Bronchial smooth muscle cell (primary cell): ENCODE data around the gene PLS1. TPM values are rescaled to one million over a fixed set of nuclear protein-coding genes. Genes with fewer than 3 reads are reported as not detected.

Experiments
- total RNA-seq: library from RNA; depleted of rRNA; stranded (reverse); fragments of >200 nt; gene quantifications from 2 replicates; pipeline ENCODE4 v1.2.1, GENCODE V29; 2014

Gene PLS1
- total RNA-seq = 0.17 and 0.47 TPM in 2 replicates

DNA sequence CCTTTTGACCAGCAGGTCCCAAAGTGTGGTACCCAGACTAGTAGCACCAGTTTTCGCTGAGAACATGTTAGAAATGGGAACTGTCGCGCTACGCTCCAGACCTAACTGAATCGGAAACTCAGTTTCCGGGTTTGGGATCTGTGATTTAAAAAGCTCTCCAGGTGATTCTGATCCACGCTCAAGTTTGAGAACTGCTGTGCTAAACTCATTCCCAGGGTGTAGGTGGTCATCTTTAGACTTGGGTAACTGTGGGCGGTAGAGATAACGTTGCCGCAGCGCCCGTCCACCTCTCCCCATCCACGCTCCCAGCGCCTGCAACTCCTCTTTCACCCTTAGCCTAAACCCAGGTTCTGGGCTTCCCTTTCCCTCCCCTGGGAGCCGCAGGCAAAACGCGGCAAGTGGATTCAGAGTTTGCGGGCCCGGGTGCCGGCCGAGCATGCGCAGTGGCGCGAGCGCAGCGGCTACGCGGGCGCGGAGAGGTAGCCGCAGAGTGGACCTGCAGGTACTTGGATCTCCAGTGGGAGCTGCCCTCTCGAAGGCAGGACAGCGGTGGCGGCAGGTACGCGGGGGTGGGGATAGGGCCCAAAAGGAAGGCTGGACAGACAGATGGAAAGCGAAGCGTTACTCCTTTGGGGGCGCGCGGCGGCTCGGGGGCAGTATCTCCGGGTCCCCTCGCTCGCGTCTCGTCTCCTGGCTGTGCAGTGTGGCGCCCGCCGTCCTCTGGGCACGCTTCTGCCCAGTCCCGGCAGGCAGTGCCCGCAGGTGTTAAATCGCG lies at the start of gene PLS1:
Gene PLS1, plus strand, starts transcription at position 443 of the 775 bp plus-strand sequence. CDS start 67,845 bp downstream, outside the sequence.

DNA sequence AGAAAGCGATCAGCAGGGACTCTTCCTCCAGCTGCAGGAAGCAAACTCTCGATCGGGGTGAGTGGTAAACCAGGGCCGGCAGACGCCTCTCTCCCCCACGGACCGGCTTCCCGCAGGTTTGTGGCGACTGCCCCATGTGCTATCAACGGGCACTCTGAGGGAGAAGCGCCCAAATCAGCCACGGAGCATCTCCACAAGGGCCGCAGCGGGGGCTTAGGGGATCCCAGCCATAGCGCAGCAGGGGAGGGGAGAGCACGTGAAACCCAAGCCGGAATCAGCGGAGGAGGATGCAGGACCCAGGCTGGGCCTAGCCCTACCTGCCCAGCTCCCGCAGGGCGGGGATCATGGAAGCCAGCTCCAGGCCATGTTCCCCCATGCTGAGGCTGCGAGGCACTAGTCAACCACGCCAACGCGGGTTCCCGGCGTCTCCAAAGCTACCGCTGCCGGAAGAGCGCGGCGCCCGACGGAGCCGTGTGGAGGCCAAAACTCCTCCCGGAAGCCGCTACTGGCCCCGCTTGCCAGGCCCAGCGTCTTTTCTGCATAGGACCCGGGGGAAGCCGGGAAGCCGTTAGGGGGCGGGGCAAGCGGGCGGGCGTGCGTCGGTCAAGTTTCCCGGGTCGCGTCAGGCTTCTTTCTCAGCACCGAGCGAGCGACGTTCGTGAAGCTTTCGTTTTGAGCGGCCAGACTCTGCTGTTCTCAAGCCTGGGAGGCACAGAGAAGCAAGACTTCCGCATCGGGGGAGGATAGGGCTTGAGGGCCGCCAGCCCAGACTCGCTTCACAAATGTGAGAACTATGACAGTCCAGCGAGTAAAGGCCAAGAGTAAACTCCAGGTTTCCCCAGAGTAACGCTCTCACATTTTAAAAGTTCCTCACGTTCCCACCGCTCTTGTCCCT lies 17.6 kb upstream of the PLS1 start, which contains the start of gene ATR:
Gene ATR, minus strand, starts transcription at position 405 of the 895 bp plus-strand sequence. Its CDS starts 29 bp downstream, at position 376.

DNA sequence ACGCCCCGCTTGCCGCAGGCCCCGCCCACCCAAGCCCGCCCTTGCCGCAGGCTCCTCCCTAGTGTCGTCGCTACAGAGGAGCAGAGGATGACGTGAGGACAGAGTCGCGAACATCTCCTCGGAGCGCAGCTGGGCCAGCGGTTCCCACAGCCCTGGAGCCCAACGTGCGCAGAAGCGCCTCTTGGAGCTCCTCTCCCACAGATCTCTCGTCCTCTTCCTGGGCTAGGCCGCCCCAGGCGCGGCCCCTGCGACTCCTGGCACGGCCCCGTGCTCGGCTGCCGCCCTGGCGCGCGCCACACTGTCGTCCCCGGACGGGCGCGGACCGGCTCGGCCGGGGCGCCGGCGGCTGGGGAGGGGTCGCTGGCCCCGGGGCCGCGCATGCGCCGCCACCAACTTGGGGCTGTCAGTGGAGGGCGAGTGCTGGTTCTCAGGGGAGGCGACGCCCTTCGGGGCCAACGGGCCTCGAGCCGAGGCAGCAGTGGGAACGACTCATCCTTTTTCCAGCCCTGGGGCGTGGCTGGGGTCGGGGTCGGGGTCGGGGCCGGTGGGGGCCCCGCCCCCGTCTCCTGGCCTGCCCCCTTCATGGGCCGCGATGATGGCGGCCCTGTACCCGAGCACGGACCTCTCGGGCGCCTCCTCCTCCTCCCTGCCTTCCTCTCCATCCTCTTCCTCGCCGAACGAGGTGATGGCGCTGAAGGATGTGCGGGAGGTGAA lies 127.9 kb downstream of the PLS1 start, which contains the start of gene TRPC1:
Gene TRPC1, plus strand, starts transcription at position 67 of the 714 bp plus-strand sequence. Its CDS starts 526 bp downstream, at position 593.

Other genes with a start within 250 kb of the PLS1 start
- gene XRN1, start 148.4 kb upstream of the PLS1 start, total RNA-seq = 36.0 and 41.6 TPM in 2 replicates
- gene ATR, start 17.7 kb upstream of the PLS1 start, total RNA-seq = 12.3 and 13.6 TPM in 2 replicates
- 43.8 and 55.2 TPM in 2 replicates for gene TRPC1, start 127.6 kb downstream of the PLS1 start, total RNA-seq